Natural killer cell treated with Interleukin-12 subunit alpha and Interleukin-12 subunit beta and Interleukin-15 and Interleukin-18, amount 100 ng/mL, for 72 hours (primary cell): Measurements from ENCODE around the gene KREMEN1. TPM values are rescaled to one million over a fixed set of nuclear protein-coding genes. Genes with fewer than 3 reads are reported as not detected.
A peak's percentile ranks its signal among the peaks of the same experiment; 100 is the strongest.
"Not testable (repeated sequence)": the region's sequence is repeated elsewhere in the genome, so short reads cannot be mapped to it uniquely, and the experiment has no call there.

Experiments used
- ATAC-seq, 2 donors: fragments of 150-1000 bp; cut with Tn5 transposase in 1 of 2; sonication (Bioruptor Pico), chemical (Tn5 transposase) in 1 of 2; 2 replicates each; pipeline ENCODE4 v1.10.0; 2021
- DNase-seq: peaks from one replicate; pipeline ENCODE4 v3.0.0; 2022; ENCODE audit warnings: low spot score
- H3K27ac Mint-ChIP-seq, 2 donors: 1 replicate in 1 of 2; 2 replicates in 1 of 2; pipeline ENCODE4 v1.8.0; 2022; ENCODE audit warnings: mixed read lengths in 2 of 2, mild to moderate bottlenecking in 1 of 2, moderate library complexity in 1 of 2
- H3K27me3 Mint-ChIP-seq, 2 donors: 1 replicate in 1 of 2; 2 replicates in 1 of 2; pipeline ENCODE4 v1.8.0; 2022; ENCODE audit warnings: mixed read lengths in 2 of 2
- H3K36me3 Mint-ChIP-seq: one replicate; pipeline ENCODE4 v1.8.0; 2022; ENCODE audit warnings: mixed read lengths
- H3K4me1 Mint-ChIP-seq, 2 donors: 1 replicate in 1 of 2; 2 replicates in 1 of 2; pipeline ENCODE4 v1.8.0; 2022; ENCODE audit warnings: low read depth in 2 of 2, mixed read lengths in 2 of 2, mild to moderate bottlenecking in 1 of 2
- H3K4me3 Mint-ChIP-seq: one replicate; pipeline ENCODE4 v1.8.0; 2022; ENCODE audit warnings: mixed read lengths
- H3K9me3 Mint-ChIP-seq: 2 replicates; pipeline ENCODE4 v1.8.0; 2022; ENCODE audit warnings: mixed read lengths
- total RNA-seq, 2 donors: library from RNA; stranded (reverse); gene quantifications; one replicate each; pipeline ENCODE4 v1.2.3, GENCODE V29; 2022

The KREMEN1 gene
- total RNA-seq, 2 donors from 2014 or later, result 0.17 to 0.59 TPM

DNA sequence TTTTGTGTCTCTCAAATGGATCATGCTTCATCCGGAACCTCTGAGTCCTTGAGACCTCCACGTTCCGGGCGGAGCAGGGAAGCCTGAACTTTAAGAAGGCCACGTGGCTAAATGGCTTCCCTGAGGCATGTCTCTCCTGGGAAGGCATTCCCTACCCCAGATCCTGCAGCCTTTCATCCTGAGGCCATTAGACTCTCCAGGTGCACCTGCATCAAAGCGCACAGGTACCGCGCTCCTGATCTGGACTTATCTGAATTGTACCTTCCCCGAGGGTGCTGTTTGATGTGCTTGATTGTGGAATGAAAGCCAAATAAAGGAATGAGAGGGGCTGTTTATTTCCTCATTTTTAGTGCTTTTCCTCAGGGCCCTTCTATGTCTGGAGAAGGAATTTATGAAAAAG, 33.7 kb upstream of the KREMEN1 start:
- ATAC-seq (no peak), DNase-seq (no peak)
- Mint-ChIP-seq H3K36me3 (no peaks in the 10 kb centered on the region), H3K9me3 (no peaks in the 10 kb centered on the region), H3K4me3 (no peak overlapping the region), H3K4me1 (peaks cover 0 to 5% of the 10 kb centered on the region in 2 donors), H3K27me3 (peaks cover 17 to 23% of the 10 kb centered on the region in 2 donors), H3K27ac (no peak overlapping the region)

DNA sequence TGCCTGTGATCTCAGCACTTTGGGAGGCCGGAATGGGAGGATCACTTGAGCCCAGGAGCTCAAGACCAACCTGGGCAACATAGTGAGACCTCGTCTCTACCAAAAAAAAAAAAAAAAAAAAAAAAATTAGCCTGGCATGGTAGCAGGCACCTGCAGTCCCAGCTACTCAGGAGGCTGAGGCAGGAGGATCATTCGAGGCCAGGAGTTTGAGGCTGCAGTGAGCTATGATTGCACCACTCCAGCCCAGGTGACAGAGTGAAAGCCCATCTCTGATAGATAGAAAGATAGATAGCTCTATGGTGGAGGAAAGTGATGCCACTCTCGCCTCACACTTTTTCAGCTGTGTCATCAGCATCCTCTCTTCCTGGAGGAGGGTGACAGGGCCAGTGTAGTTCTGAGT, 33.2 kb upstream of the KREMEN1 start:
- not testable (repeated sequence) for H3K27ac Mint-ChIP-seq, H3K9me3 Mint-ChIP-seq, H3K4me3 Mint-ChIP-seq, H3K36me3 Mint-ChIP-seq, DNase-seq, H3K4me1 Mint-ChIP-seq
- peaks cover 11 to 18% of the 10 kb centered on the region in 2 donors for H3K27me3 Mint-ChIP-seq
- ATAC-seq, result peak in 1 of 2 donors; percentile 31

DNA sequence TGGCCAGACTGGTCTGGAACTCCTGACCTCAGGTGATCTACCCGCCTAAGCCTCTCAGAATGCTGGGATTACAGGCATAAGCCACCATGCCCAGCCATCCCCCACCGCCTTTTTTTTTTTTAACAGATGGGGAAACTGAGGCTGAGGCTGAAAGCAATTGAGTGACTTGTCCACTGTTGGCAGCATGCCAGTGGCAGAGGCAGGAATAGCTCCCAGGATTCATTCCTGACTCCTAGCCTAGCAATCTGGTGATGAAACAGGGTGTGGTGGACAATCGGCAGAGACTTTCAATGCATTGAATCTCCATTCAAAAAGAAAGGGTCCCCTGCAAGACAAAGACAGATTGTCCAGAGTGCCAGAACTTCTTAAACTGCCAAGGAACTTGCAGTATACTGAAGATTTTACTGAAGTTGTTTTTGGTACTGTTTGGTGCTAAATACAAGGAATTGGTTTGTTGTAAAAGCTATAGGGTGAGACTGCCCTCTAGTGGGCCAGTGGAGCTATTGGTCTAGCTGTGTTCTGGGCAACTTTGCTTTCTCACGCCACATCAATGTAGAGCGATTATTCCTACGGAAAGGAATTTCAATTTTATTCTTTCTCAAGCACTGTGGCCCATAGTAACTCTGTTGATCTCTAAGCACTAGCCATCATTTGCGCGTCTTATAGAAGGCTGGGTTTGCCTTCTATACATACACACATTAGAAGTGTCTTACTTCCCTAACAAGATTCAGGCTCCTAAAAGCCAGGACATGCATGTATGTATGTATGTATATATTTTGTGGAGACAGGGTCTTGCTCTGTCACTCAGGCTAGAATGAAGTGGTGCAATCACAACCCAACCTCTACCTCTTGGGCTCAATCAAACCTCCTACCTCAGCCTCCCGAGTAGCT, 32.2 kb upstream of the KREMEN1 start:
- Mint-ChIP-seq H3K36me3 (no peaks in the 10 kb centered on the region), H3K27me3 (peaks cover 8 to 10% of the 10 kb centered on the region in 2 donors), H3K4me1 (peaks cover 0 to 5% of the 10 kb centered on the region in 2 donors), H3K9me3 (no peaks in the 10 kb centered on the region), H3K27ac (no peak overlapping the region), H3K4me3 (no peak overlapping the region)
- ATAC-seq (peak; percentile 62 to 79), DNase-seq (peak; percentile 76)

DNA sequence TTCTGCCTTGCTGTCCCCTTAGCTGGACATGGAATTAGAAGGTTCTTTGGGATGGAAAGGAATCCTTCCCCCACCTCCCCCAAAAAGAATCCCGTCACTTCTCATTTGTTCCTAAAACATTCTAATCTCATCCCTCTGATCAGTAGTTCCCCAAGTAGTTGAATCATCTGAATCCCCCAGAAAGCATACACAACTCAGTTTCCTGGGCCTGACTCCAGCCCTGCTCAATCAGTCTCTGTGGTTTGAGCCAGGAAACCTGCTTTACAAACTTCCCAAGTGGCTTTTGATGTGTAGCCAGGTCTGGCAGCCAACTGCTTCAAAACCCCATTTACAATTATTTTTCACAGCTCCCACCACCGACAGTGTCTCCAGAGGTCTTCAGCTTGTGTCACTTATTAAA, 31.4 kb upstream of the KREMEN1 start:
- DNase-seq (no peak), ATAC-seq (no peak)
- H3K9me3 Mint-ChIP-seq, result no peaks in the 10 kb centered on the region
- H3K4me1 Mint-ChIP-seq, result peaks cover 0 to 5% of the 10 kb centered on the region in 2 donors
- no peak overlapping the region for H3K27ac Mint-ChIP-seq
- peaks cover 8 to 10% of the 10 kb centered on the region in 2 donors for H3K27me3 Mint-ChIP-seq
- H3K36me3 Mint-ChIP-seq, result no peaks in the 10 kb centered on the region
- H3K4me3 Mint-ChIP-seq, result no peak overlapping the region

DNA sequence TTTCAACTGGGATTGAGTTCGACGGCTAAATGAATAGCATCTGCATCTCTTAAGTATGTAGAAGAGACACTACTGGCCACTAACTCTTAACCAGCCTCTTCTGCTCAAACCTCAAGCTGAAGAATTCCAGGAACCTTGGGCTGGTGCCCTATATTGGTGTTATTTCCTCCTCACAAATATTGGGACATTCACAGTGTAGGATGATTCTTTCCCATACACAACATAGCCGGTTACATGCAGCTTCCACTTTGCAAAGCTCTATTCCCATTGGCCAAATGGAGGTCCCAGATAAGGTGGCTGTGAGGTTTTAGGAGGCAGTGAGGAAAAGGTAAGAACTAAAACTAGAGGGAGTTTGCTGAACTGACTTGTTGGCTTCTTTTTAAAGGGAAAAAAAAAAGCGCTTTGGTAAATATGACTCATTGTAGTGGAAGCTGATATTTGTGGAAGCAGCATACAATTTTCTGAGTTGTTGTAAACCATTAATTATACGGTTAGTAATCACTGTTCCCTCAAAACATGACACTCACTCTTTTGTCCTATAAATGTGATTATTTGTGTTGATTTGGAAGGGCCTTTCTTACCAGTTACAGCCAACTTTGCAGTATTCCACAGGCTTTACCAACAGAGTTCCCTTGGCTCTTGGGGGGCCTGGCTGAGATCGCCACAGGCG, 28.8 kb upstream of the KREMEN1 start:
- ATAC-seq (no peak), DNase-seq (no peak)
- Mint-ChIP-seq H3K36me3 (no peaks in the 10 kb centered on the region), H3K27ac (no peak overlapping the region), H3K4me1 (no peaks in the 10 kb centered on the region), H3K4me3 (no peak overlapping the region), H3K27me3 (peaks cover 5 to 10% of the 10 kb centered on the region in 2 donors), H3K9me3 (no peaks in the 10 kb centered on the region)

DNA sequence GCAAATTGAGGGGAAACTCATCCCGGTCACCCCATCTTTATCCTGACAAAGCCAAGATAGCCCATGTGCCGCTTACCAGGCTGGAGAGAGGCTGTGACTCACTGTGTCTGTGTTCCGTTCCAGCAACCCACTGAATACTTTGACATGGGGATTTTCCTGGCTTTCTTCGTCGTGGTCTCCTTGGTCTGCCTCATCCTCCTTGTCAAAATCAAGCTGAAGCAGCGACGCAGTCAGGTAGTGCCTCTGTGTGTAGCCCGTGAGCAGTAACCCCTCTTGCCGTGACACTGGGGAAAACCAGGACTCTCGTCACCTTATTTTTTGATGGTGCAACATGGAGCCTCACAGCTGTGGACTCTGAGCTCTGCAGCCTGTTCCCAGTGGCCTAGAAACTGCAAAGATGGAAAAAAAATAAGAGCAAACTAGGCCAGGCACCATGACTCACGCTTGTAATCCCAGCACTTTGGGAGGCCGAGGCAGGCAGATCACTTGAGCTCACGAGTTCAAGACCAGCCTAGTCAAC, 28.1 kb upstream of the KREMEN1 start:
- no peak for DNase-seq
- ATAC-seq, result no peak
- H3K27ac Mint-ChIP-seq, result no peak overlapping the region

DNA sequence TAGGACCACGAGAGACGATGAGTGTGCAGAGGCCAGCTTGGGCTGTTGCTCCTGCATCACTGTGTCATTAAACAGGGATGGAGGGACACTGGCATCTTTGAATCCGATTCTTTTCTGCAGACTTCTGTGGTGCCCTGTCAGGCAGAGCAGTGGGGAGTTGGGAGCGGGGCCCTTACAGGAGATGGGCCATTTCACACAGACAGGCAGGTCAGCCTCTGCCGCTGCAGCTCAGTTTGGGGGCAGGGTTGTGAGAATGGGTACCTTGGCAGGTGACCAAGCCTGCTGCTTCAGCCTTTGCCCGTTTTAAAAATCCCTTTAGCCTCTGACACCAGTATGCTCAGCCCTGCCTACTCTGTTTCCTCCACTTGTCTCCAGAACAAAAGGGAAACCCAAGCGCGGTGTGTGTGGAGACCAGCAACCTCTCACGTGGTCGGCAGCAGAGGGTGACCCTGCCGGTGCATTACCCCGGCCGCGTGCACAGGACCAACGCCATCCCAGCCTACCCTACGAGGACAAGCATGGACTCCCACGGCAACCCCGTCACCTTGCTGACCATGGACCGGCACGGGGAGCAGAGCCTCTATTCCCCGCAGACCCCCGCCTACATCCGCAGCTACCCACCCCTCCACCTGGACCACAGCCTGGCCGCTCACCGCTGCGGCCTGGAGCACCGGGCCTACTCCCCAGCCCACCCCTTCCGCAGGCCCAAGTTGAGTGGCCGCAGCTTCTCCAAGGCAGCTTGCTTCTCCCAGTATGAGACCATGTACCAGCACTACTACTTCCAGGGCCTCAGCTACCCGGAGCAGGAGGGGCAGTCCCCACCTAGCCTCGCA, 23.8 kb upstream of the KREMEN1 start:
- Mint-ChIP-seq H3K36me3 (no peaks in the 10 kb centered on the region), H3K27ac (no peak overlapping the region), H3K4me3 (no peak overlapping the region), H3K9me3 (no peaks in the 10 kb centered on the region), H3K4me1 (no peaks in the 10 kb centered on the region), H3K27me3 (no peaks in the 10 kb centered on the region)
- ATAC-seq (peak in 1 of 2 donors; percentile 21), DNase-seq (no peak)

More for the DNA sequence above, 28.1 kb upstream of the KREMEN1 start:
- Mint-ChIP-seq H3K27me3 (peaks cover 5 to 10% of the 10 kb centered on the region in 2 donors), H3K36me3 (no peaks in the 10 kb centered on the region), H3K4me1 (no peaks in the 10 kb centered on the region), H3K9me3 (no peaks in the 10 kb centered on the region), H3K4me3 (no peak overlapping the region)

DNA sequence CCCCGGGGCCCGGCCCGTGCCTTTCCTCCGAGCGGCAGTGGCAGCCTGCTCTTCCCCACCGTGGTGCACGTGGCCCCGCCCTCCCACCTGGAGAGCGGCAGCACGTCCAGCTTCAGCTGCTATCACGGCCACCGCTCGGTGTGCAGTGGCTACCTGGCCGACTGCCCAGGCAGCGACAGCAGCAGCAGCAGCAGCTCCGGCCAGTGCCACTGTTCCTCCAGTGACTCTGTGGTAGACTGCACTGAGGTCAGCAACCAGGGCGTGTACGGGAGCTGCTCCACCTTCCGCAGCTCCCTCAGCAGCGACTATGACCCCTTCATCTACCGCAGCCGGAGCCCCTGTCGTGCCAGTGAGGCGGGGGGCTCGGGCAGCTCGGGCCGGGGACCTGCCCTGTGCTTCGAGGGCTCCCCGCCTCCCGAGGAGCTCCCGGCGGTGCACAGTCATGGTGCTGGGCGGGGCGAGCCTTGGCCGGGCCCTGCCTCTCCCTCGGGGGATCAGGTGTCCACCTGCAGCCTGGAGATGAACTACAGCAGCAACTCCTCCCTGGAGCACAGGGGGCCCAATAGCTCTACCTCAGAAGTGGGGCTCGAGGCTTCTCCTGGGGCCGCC, 23.1 kb upstream of the KREMEN1 start:
- no peaks in the 10 kb centered on the region for H3K9me3 Mint-ChIP-seq
- H3K4me3 Mint-ChIP-seq, result no peak overlapping the region
- H3K36me3 Mint-ChIP-seq, result no peaks in the 10 kb centered on the region
- H3K27ac Mint-ChIP-seq, result no peak overlapping the region
- ATAC-seq (no peak), DNase-seq (no peak)
- H3K27me3 Mint-ChIP-seq, result peaks cover 0 to 1% of the 10 kb centered on the region in 2 donors
- no peaks in the 10 kb centered on the region for H3K4me1 Mint-ChIP-seq

DNA sequence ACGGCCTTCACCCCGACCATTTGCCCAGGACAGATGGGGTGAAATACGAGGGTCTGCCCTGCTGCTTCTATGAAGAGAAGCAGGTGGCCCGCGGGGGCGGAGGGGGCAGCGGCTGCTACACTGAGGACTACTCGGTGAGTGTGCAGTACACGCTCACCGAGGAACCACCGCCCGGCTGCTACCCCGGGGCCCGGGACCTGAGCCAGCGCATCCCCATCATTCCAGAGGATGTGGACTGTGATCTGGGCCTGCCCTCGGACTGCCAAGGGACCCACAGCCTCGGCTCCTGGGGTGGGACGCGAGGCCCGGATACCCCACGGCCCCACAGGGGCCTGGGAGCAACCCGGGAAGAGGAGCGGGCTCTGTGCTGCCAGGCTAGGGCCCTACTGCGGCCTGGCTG, 22.4 kb upstream of the KREMEN1 start:
- Mint-ChIP-seq H3K9me3 (no peaks in the 10 kb centered on the region), H3K27ac (no peak overlapping the region), H3K4me3 (no peak overlapping the region), H3K27me3 (peaks cover 3 to 7% of the 10 kb centered on the region in 2 donors), H3K4me1 (no peaks in the 10 kb centered on the region), H3K36me3 (no peaks in the 10 kb centered on the region)
- DNase-seq (no peak), ATAC-seq (no peak)

DNA sequence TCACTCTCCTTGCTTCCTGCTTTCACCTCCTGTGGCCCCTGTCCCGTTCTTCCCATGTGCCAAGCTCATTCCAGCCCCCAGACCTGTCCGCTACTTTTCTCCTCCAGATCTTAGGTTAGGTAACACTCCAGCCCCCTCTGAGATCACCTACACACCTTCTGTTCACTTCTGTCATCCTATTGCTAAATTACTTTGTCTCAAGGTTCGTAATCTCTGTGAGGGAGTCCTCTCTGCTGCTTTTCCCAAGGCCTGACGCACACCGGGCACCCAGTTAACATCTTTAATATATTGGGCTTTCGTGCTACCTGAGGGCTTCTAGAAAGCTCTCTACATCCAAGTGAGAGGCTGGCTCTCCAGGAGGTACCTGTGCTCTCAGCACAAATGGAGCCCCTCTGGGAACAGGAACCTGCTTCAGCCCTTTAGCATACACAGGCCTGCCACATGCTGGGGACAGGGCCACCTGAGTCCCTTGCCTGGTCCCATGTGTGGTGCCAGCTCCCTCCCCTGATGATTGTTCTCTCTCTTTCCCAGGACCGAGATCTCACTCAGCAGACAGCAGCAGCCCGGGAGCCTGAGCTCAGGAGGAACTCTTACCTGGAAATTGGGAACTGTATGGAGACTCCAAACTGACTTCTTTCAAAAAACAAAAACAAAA, 19.7 kb upstream of the KREMEN1 start:
- Mint-ChIP-seq H3K27ac (no peak overlapping the region), H3K4me1 (no peaks in the 10 kb centered on the region), H3K36me3 (no peaks in the 10 kb centered on the region), H3K4me3 (no peak overlapping the region), H3K27me3 (peaks cover 5 to 11% of the 10 kb centered on the region in 2 donors), H3K9me3 (no peaks in the 10 kb centered on the region)
- ATAC-seq (peak in 1 of 2 donors; percentile 66), DNase-seq (no peak)

DNA sequence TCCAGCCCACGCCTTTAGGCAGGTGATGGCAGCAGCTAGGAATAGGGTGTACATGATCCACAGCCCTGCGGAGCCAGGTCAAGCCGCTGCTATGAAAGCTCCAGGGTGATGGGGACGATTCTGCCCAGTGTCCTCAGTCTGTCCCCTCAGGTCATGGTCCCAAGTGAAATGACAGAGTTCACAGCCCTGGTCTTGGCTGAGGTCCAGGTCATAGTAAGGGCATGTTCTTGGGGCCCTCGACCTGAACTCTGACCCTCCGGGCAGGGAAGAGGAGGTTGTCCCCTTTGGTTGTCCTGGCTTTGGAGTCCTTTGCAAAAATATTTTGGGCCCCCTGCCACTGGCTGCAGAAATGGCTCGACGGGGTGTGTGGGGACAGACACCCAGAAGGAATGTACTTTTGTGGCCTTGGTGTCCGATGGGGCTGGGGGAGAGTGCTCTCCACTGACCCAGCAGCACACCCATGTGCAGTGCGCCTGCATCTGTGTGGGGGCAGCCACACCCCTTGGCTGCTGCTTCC, 18.5 kb upstream of the KREMEN1 start:
- no peaks in the 10 kb centered on the region for H3K4me1 Mint-ChIP-seq

DNA sequence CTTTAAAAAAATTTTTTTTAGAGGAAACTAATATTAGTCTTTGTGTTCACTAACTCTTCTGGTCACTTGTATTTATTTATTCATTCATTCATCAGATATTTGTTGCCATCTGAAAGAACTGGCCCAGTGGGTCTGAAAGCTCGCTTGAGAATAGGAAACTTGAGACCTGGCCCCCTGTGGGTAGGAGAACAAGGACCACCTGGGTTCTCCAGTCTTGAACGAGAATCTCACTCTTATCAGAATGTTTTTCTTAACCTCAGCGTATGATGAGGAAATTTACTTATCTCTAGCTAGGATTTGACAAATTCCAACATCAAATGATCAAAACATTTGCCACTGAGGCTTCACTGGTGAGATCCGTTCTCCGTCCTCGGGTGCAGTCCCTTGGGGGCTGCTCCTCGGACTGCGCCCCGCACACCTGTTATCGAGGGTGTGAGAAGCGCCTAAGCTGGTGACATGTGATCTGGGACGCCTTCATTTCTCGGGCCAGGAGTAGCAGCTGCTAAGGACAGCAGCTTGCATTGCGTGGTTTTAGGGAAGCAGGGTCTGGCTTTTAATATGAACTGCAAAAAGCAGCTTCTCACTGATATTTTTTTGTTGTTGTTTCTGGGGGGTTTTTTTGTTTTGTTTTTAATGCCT, 17.5 kb upstream of the KREMEN1 start:
- no peak for ATAC-seq

More for the DNA sequence above, 18.5 kb upstream of the KREMEN1 start:
- Mint-ChIP-seq H3K27ac (no peak overlapping the region), H3K27me3 (peaks cover 7 to 19% of the 10 kb centered on the region in 2 donors), H3K9me3 (no peaks in the 10 kb centered on the region), H3K36me3 (no peaks in the 10 kb centered on the region), H3K4me3 (no peak overlapping the region)
- DNase-seq, result no peak
- ATAC-seq, result no peak

More for the DNA sequence above, 17.5 kb upstream of the KREMEN1 start:
- H3K9me3 Mint-ChIP-seq, result no peaks in the 10 kb centered on the region
- DNase-seq, result no peak
- H3K4me3 Mint-ChIP-seq, result no peak overlapping the region
- no peak overlapping the region for H3K27ac Mint-ChIP-seq
- H3K27me3 Mint-ChIP-seq, result peaks cover 13 to 29% of the 10 kb centered on the region in 2 donors
- no peaks in the 10 kb centered on the region for H3K4me1 Mint-ChIP-seq
- no peaks in the 10 kb centered on the region for H3K36me3 Mint-ChIP-seq
